IPS-18a (cell line): ENCODE measurements around the gene DOK4.

Experiments used
- H3K27ac ChIP-seq: one replicate; pipeline ENCODE4 v1.5.1; 2013; ENCODE audit warnings: low read length
- H3K27me3 ChIP-seq: one replicate; pipeline ENCODE4 v1.6.1; 2013; ENCODE audit warnings: mild to moderate bottlenecking, low read length; ENCODE audit not compliant: control insufficient read depth, insufficient read depth
- H3K36me3 ChIP-seq: one replicate; pipeline ENCODE4 v1.6.1; 2013; ENCODE audit warnings: low read depth, low read length; ENCODE audit not compliant: control insufficient read depth
- H3K4me1 ChIP-seq: one replicate; pipeline ENCODE4 v1.6.1; 2013; ENCODE audit warnings: low read depth, low read length; ENCODE audit not compliant: control insufficient read depth
- H3K4me3 ChIP-seq: one replicate; pipeline ENCODE4 v1.5.1; 2013; ENCODE audit warnings: low read length
- H3K9ac ChIP-seq: one replicate; pipeline ENCODE4 v1.6.1; 2013; ENCODE audit warnings: mild to moderate bottlenecking, low read length, moderate library complexity
- H3K9me3 ChIP-seq: one replicate; pipeline ENCODE4 v1.6.1; 2013; ENCODE audit warnings: low read depth, low read length; ENCODE audit not compliant: control insufficient read depth

The DOK4 gene

DNA sequence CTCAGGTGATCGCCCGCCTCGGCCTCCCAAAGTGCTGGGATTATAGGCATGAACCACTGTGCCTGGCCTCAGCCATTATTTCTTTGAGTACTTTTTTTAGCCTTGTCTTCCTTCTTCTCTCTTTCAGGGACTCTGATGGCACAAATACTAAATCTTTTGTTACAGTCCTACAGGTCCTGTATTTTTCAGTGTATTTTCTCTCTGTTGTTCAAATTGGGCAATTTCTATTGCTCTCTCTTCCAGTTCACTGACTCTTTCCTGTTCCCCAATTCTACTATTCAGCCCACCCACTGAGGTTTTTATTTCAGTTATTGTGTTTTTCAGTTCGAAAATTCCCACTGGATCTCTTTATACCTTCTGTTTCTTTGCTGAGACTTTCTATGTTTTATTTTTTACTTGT, 7.5 kb upstream of the DOK4 start:
- H3K9me3 ChIP-seq: no peaks in the 10 kb centered on the region
- H3K27me3 ChIP-seq: no peaks in the 10 kb centered on the region
- no peak overlapping the region for H3K9ac ChIP-seq
- H3K4me1 ChIP-seq: no peaks in the 10 kb centered on the region
- no peaks in the 10 kb centered on the region for H3K36me3 ChIP-seq
- H3K4me3 ChIP-seq: no peak overlapping the region
- no peak overlapping the region for H3K27ac ChIP-seq

DNA sequence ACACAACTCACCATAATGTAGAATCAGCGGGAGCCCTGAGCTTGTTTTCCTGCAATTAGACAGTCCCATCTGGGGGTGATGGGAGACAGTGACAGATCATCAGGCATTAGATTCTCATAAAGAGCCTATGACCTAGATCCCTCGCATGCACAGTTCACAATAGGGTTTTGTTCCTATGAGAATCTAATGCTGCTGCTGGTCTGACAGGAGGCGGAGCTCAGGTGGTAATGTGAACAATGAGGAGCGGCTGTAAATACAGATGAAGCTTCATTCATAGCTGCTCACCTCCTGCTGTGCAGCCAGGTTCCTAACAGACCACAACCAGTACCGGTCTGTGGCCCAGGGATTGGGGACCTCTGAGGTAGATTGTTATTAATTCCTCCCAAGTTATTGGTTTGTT, 2.9 kb upstream of the DOK4 start:
- H3K27me3 ChIP-seq: peaks cover 11% of the 10 kb centered on the region
- no peak overlapping the region for H3K27ac ChIP-seq
- no peak overlapping the region for H3K9ac ChIP-seq
- H3K36me3 ChIP-seq: no peaks in the 10 kb centered on the region
- H3K4me3 ChIP-seq: no peak overlapping the region
- H3K9me3 ChIP-seq: no peaks in the 10 kb centered on the region
- H3K4me1 ChIP-seq: no peaks in the 10 kb centered on the region

DNA sequence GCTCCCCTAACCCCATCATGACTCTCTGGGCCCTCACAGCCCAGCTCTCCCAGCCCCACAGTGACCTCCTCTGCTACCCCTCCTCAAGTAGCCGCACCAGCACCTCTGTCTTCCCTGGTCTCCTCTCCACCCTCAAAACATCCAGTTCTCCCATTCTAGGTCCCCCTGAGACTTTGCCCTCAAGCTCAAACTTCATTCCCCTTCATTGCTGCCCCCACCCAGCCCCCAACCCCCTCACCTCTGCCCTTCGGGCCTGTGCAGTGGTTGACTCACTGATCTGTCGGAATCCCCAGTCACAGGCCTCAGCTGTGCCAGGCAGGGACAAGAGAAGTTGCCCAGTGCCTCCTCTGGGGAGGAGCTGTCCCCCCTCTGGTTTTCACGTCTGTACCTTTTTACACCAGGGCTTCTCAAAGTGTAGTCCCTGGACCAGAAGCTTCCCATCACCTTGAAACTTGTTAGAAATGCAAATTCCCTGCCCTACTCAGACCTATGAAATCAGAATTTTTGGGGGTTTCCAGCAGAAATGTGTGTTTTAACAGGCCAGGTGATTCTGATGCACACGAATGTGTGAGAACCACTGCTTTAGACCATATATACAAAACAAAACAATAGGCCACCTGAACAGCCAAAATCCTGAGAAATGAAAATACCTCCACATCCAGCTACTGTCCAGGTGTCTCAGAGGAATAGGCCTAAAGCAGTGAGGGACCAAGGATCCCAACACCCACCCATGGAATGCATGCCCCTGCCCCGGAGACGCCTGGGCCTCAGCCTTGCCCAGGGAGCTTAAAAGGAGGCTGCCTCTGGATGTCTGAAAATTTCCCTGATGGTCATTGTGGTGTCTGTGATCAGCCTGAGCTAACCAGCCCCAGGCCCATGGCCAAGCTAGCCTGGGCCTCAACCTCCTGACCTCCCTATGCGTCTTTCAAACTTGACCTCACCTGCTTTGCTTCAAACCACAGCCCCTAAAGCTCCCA, 853 bp upstream of the DOK4 start:
- H3K27ac ChIP-seq: no peak overlapping the region

DNA sequence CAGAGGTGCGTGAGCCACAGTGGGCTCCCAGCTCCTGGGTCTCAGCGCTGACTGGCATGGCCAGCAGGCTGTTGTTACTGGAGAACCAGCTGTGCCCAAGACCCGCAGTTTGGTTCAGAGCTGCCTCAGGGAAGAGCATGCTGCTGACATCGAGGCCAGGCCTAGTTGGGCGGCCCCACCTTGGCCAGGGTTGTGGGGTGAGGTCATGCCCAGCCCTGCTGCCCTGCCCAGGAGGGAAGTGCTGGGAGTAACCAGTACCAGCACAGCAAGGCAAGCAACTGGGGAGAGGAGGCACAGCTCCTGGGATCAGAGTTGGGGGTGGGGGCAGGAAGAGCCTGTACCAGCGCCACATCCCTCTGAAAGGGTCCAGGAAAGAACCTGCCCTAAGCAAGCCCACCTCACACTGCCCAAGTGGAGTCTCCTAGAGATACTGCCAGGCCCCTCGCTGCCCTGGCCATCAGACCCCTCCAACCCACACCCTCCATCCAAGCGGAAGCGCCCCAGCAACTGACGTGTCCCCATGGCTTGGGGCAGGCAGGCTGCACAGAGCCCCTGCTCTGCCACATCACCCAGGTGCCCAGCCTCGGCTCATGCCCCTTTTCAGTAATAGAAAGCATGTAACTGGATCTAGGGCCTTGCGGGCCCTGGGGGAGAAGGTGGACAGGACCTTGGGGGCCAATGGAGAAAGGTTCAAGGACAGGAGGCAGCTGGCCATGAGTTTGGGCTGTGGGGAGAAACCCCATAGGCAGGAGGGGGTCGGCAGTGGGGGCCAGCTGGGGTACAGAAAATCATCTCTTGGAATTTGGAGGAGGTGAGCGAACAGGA, 990 bp downstream of the DOK4 start:
- H3K9me3 ChIP-seq: no peaks in the 10 kb centered on the region
- H3K9ac ChIP-seq: no peak overlapping the region
- H3K27me3 ChIP-seq: peaks cover 11% of the 10 kb centered on the region
- no peaks in the 10 kb centered on the region for H3K36me3 ChIP-seq
- peak overlapping the region; percentile 78 for H3K4me3 ChIP-seq
- peaks cover 3% of the 10 kb centered on the region for H3K4me1 ChIP-seq
- H3K27ac ChIP-seq: no peak overlapping the region

More for the DNA sequence above, 853 bp upstream of the DOK4 start:
- Histone ChIP-seq H3K4me1 (no peaks in the 10 kb centered on the region), H3K4me3 (no peak overlapping the region), H3K9me3 (no peaks in the 10 kb centered on the region), H3K27me3 (peaks cover 11% of the 10 kb centered on the region), H3K36me3 (no peaks in the 10 kb centered on the region), H3K9ac (no peak overlapping the region)

DNA sequence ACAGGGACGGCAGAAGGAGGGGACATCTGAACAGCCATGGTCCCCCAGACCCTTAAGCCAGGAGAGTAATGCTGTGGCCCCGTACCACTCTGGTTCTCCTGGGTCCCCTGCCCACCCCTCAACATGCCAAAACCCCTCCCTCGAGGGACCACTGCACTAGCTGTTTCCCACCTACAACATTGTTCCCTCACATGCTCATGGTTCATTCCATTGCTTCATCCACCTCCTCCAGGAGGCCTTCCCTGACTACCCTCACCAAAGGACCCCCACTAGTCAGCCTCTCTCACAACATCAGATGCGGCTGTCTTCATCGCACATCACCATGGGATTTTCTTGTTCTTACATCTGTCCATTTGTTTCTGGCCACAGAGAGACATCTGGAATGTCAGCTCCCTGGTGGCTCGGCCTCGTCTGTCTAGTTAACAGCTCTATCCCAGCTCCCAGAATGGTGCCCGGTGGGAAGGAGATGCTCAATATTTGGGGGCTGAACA, 1.7 kb downstream of the DOK4 start:
- peaks cover 11% of the 10 kb centered on the region for H3K27me3 ChIP-seq
- H3K9ac ChIP-seq: no peak overlapping the region
- no peaks in the 10 kb centered on the region for H3K9me3 ChIP-seq
- H3K4me1 ChIP-seq: peaks cover 4% of the 10 kb centered on the region
- H3K36me3 ChIP-seq: no peaks in the 10 kb centered on the region
- no peak overlapping the region for H3K27ac ChIP-seq
- no peak overlapping the region for H3K4me3 ChIP-seq

DNA sequence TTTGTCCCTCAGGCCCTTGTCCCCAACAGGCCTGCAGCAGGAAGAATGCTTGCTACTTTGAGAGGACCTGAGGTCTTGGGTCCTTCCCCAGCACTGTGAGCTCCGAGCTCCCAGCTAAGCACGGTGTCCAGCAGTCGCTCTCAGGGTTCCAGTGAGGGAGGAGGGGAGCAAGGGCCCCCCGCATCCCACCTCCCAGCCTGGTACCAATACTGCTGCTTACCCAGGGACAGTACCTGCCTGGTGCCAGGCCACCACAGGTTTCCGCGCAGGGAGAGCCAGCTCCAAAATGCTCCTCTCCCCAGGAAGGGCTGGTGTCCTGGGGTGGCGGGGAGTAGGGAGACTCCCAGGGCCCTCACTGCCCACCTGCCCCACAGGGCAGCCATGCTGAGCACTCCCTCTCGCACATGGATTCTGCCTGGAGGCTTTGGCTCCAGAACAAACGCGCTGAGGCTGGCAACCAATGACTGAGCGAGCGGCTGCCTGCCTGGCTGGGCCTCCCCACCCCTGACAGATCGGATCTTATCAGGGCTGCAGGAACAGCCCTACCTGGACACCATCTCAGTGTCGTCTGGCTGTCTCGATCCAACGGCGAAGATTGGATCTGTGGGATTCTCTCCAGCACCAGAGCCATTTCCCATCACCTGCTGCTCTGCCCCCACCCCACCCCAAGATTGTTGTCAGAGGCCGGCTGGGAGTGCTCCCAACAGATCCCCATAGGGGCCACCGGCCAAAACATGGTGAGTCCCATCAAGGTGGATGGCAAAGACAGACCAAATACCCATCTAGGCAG, 2.4 kb downstream of the DOK4 start:
- peaks cover 4% of the 10 kb centered on the region for H3K4me1 ChIP-seq
- peaks cover 15% of the 10 kb centered on the region for H3K27me3 ChIP-seq
- H3K9ac ChIP-seq: no peak overlapping the region
- H3K9me3 ChIP-seq: no peaks in the 10 kb centered on the region
- H3K36me3 ChIP-seq: no peaks in the 10 kb centered on the region
- no peak overlapping the region for H3K4me3 ChIP-seq
- H3K27ac ChIP-seq: no peak overlapping the region

DNA sequence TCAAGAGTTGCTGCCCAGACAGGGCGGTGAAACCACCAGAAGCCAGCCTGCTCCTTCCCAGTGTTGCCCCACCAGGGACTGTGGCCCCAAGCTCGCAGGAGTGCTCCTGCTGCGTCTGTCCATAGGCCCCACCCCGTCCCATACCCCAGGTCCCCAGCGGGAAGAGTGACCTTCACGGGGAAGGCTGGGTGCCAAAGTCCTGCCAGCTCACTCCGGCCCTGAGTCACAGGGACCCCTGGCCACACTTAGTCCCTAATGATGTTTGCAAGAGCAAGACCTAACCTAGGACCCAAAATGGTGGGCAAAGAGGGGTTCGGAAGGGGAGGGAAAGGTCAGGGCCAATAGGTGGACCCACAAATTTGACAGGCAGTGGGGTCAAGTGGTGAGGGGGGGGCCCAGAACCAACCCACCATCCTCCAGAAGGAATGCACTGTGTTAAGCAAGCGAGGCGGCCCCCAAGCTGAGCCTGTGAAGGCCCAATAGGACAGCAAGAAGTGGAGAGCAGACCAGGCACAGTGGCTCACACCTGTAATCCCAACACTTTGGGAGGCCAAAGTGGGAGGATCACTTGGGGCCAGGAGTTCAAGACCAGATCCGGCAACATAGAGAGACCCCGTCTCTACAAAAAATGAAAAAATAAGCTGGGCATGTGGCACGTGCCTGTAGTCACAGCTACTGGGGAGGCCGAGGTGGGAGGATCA, 3.3 kb downstream of the DOK4 start:
- Histone ChIP-seq H3K9ac (no peak overlapping the region), H3K27me3 (peaks cover 20% of the 10 kb centered on the region), H3K36me3 (no peaks in the 10 kb centered on the region), H3K4me3 (no peak overlapping the region), H3K27ac (no peak overlapping the region), H3K4me1 (peaks cover 4% of the 10 kb centered on the region), H3K9me3 (no peaks in the 10 kb centered on the region)

DNA sequence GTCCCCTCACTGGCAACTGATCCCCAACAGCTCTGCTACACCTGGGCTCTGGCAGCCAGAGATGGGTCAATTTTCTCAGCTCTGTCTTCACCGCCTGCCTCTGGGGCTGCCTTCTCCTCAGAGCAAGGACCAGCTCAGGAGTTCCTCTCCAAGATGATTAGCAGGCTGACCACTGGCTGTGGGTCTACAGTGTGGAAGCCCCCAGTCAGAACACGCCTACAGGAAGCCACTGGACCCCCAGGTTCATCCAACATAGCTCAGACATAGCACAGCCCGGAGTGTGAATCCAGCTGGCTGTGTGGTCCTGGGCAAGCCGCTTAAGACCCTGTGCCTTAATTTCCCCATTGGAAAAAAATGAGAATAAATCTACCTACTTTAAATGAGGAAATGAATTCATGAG, 4.9 kb downstream of the DOK4 start:
- no peak overlapping the region for H3K4me3 ChIP-seq
- H3K36me3 ChIP-seq: no peaks in the 10 kb centered on the region
- peaks cover 10% of the 10 kb centered on the region for H3K4me1 ChIP-seq
- H3K9me3 ChIP-seq: no peaks in the 10 kb centered on the region
- H3K9ac ChIP-seq: no peak overlapping the region
- H3K27ac ChIP-seq: no peak overlapping the region
- peaks cover 20% of the 10 kb centered on the region for H3K27me3 ChIP-seq

DNA sequence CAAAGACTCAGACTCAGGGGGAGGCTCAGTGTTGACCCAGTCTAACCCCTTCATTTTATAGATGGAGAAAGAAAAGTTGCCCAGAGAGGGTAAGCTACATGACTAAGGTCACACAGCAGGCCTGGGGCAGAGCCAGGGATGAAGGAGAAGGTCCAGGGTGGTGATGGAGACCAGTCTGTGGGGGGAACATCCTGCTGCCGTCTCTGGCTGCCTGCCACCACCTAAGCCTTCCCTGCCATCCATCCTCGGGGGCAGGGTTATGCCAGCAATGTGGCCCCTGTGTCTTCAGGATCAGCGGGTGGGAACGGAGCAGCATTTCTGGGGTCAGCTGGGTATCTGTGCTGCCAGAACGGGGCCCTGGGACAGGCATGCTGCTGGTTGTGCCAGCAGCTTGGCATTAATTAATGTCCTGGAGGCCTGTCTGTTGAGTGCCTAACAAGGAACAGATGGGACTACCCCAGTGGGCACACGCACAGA, 5.5 kb downstream of the DOK4 start:
- Histone ChIP-seq H3K36me3 (no peaks in the 10 kb centered on the region), H3K27ac (no peak overlapping the region), H3K4me1 (peaks cover 13% of the 10 kb centered on the region), H3K9me3 (no peaks in the 10 kb centered on the region), H3K4me3 (no peak overlapping the region), H3K27me3 (peaks cover 18% of the 10 kb centered on the region), H3K9ac (no peak overlapping the region)

DNA sequence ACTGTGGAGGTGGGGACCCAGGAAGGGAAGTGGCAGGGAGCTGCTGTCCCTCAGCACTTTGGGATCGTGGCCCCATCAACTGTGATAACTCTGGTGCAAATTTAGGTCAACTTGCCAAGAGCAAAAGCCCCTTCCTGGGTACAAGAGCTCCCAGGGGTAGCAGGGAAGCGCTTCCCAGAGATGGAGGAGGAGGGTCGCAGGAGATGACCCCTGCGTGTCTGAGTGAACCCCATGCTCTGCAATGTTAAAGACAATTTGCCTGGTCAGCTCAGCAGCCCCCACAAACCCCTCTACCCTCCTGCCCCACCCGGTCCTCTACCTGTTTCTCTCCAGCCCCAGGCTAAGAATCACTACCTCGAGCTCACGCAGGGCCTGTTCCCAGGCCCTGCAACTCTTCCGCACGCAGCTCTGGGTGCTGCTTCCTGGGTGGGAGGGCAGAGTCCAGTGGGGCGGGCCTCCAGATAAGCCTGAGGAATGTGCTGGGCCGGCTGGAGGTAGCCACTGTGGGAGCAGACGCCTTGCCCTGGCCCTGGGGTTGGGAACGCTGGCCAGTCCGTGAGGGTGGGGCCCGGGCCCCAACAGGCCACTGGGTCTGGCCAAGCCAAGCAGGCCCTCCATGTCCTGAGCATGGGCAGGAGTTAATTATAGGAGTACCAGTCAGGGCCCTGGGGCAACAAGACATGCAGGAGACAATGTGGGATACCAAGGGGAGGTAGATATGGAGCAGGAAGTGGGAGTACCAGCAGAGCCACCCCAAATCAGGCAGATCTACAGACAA, 6.1 kb downstream of the DOK4 start:
- Histone ChIP-seq H3K4me1 (peaks cover 13% of the 10 kb centered on the region), H3K27ac (no peak overlapping the region), H3K9ac (no peak overlapping the region), H3K36me3 (no peaks in the 10 kb centered on the region), H3K4me3 (peak overlapping the region; percentile 62), H3K27me3 (peaks cover 11% of the 10 kb centered on the region), H3K9me3 (no peaks in the 10 kb centered on the region)
